ENCODE measurements around the gene RABGAP1L.

RABGAP1L gene

DNA sequence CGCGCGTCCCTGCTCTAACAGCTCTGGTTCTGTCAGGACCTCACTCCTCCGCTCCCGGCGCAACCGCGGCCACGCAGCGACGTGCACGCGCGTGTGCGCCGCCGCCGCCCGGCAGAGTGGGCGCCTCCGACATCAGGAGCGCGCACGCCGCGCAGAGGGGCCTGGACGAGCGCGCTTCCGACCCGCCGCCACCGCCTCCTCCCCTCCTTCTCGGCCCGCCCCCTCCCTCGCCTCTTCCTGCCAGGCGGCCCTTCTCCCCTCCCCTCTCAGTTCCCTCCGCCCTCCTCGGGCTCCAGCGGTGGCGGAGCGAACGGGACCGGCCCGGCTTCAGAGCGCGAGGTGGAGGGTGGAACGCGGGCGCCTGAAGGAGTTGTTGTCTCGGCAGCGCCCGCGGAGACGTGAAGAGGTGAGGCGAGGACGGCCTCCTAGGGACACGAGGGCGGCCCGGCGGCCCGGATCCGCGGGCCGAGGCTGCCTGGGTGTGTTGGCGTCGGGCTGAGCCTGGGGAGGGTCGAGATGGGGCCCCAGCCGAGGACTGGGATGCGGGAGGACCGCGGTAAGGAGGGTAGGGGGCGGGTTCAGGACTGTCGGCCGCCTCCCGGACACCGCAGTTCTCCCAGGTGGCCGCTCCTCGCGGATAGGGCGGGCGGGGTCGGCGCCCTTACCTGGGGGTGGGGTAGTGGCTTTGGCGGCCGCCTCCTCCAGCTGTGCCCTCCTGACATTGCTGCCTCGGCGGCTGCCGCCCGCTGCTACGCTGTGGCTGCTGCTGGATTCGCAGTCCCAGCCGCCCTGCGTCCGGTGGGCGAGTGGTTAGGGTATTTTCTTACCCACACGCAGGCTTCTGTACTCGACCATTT, at the start of gene RABGAP1L:
TSS of gene RABGAP1L (plus strand) at position 269 of the 857 bp plus-strand sequence.
- no peaks in the 10 kb centered on the region for H3K9me3 ChIP-seq (ENCODE audit: control insufficient read depth, low read length)
- H2AFZ ChIP-seq, result peak within 1 kb of the TSS; percentile 93
- H3K27me3 ChIP-seq (ENCODE audit: control insufficient read depth, insufficient read depth, low read length), result no peaks in the 10 kb centered on the region
- H3K4me1 ChIP-seq, result no peaks in the 10 kb centered on the region
- peak within 1 kb of the TSS; percentile 90 for H3K27ac ChIP-seq
- no peaks in the 10 kb centered on the region for H3K79me2 ChIP-seq
- TF ChIP-seq, protein P1, sequence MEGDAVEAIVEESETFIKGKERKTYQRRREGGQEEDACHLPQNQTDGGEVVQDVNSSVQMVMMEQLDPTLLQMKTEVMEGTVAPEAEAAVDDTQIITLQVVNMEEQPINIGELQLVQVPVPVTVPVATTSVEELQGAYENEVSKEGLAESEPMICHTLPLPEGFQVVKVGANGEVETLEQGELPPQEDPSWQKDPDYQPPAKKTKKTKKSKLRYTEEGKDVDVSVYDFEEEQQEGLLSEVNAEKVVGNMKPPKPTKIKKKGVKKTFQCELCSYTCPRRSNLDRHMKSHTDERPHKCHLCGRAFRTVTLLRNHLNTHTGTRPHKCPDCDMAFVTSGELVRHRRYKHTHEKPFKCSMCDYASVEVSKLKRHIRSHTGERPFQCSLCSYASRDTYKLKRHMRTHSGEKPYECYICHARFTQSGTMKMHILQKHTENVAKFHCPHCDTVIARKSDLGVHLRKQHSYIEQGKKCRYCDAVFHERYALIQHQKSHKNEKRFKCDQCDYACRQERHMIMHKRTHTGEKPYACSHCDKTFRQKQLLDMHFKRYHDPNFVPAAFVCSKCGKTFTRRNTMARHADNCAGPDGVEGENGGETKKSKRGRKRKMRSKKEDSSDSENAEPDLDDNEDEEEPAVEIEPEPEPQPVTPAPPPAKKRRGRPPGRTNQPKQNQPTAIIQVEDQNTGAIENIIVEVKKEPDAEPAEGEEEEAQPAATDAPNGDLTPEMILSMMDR (IDR thresholded peaks at IDR 0.05), result no peak
- peak within 1 kb of the TSS; percentile 73 for H3K4me3 ChIP-seq (ENCODE audit: low read depth, low read length)
- no peaks in the 10 kb centered on the region for H3K36me3 ChIP-seq (ENCODE audit: control insufficient read depth, insufficient read depth, low read length)
- peak within 1 kb of the TSS; percentile 80 for H3K9ac ChIP-seq
- peak within 1 kb of the TSS; percentile 90 for H3K4me2 ChIP-seq (ENCODE audit: low read length)

DNA sequence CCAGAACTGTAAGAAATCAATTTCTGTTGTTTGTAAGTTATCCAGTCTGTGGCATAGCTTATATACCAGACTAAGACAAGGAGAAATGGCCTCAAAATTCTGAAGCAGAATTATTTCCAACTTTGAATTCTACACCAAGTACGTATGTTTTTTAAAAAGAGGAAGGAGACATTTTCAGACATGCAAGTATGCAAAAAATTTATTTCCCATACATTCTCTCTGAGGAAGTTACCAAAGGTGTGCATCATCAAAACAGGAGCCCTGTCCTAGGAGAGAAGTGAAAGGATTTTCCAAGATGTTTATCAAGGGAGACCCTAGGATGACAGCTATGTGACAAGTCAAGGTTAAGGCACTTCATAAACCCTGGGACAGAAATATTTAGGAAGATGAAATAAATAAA, 49.3 kb upstream of the RABGAP1L start:
- H3K4me1 ChIP-seq, result no peaks in the 10 kb centered on the region
- no peak overlapping the region for H3K4me2 ChIP-seq (ENCODE audit: low read length)
- no peak overlapping the region for H3K9ac ChIP-seq
- no peaks in the 10 kb centered on the region for H3K36me3 ChIP-seq (ENCODE audit: control insufficient read depth, insufficient read depth, low read length)
- H3K27ac ChIP-seq, result no peak overlapping the region
- H2AFZ ChIP-seq, result no peak overlapping the region
- no peaks in the 10 kb centered on the region for H3K9me3 ChIP-seq (ENCODE audit: control insufficient read depth, low read length)
- no peaks in the 10 kb centered on the region for H3K79me2 ChIP-seq
- TF ChIP-seq, protein P1 (IDR thresholded peaks at IDR 0.05), result no peak
- no peak overlapping the region for H3K4me3 ChIP-seq (ENCODE audit: low read depth, low read length)
- no peaks in the 10 kb centered on the region for H3K27me3 ChIP-seq (ENCODE audit: control insufficient read depth, insufficient read depth, low read length)

DNA sequence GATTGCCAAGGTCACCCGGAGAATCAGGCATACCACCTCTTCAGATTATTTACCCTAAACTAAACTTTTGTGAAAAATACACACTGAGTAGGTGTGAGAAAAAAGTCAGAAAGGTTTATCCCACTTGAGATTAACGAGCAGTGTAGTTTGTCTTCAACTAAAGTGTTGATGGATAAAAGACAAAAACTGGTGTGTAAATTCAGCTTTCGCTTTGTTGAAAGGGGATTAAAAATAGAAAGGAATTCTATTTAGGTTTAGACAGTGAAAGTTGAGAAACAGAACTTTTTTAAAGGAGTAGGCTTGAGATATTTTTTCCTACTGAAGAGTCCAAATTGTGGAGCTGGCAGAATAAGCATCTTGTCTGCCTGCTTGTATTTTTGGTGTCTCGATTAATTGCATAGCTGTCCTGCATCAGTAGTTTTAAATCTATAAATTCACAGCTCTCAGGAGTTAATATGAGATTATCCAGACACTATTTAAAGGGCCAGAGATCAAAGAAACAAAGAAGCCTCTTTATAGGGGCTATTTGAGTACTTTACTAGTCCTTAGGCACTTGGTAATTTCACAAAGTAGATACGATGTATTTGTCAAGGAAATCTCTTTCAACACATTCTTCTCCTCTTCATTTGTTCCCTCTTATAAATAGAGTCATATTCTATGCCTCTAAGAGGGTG, 46.7 kb upstream of the RABGAP1L start:
- no peak overlapping the region for H3K27ac ChIP-seq
- H3K4me3 ChIP-seq (ENCODE audit: low read depth, low read length), result no peak overlapping the region
- H3K4me1 ChIP-seq, result no peaks in the 10 kb centered on the region
- H3K27me3 ChIP-seq (ENCODE audit: control insufficient read depth, insufficient read depth, low read length), result no peaks in the 10 kb centered on the region
- no peaks in the 10 kb centered on the region for H3K36me3 ChIP-seq (ENCODE audit: control insufficient read depth, insufficient read depth, low read length)
- no peaks in the 10 kb centered on the region for H3K9me3 ChIP-seq (ENCODE audit: control insufficient read depth, low read length)
- TF ChIP-seq, protein P1 (IDR thresholded peaks at IDR 0.05), result no peak
- no peak overlapping the region for H2AFZ ChIP-seq
- H3K79me2 ChIP-seq, result no peaks in the 10 kb centered on the region
- no peak overlapping the region for H3K9ac ChIP-seq
- H3K4me2 ChIP-seq (ENCODE audit: low read length), result no peak overlapping the region

DNA sequence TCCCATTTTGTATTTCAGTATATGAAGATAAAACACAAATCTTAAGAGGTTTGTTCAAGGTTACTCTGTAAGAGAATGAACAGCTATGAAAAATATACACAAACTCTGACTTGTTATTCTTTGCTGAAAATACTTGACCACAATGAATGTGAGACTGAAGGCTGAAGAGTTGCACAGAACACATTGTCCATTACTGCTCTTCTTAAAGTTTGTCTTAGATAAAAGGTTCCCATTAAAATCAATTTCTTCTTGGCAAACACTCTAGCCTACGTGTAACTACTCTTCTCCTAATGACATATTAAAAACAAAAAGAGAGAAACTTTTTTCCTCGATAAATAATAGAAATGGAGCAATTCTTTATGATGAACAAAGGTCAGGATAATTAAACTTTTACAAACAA, 45.2 kb upstream of the RABGAP1L start:
- TF ChIP-seq, protein P1 (IDR thresholded peaks at IDR 0.05), result no peak
- Histone ChIP-seq H3K36me3 (ENCODE audit: control insufficient read depth, insufficient read depth, low read length) (no peaks in the 10 kb centered on the region), H3K9ac (no peak overlapping the region), H3K79me2 (no peaks in the 10 kb centered on the region), H2AFZ (no peak overlapping the region), H3K4me3 (ENCODE audit: low read depth, low read length) (no peak overlapping the region), H3K4me2 (ENCODE audit: low read length) (no peak overlapping the region), H3K27ac (no peak overlapping the region), H3K4me1 (no peaks in the 10 kb centered on the region), H3K27me3 (ENCODE audit: control insufficient read depth, insufficient read depth, low read length) (no peaks in the 10 kb centered on the region), H3K9me3 (ENCODE audit: control insufficient read depth, low read length) (no peaks in the 10 kb centered on the region)
